Measurements from ENCODE around the gene PDF.

The PDF gene

GRCh38 chr16:69324013-69324531 lies 6.3 kb downstream of the PDF start:
- DNase-seq (ENCODE audit: low spot score) = no peak
- TF ChIP-seq CTCF (IDR thresholded peaks at IDR 0.05; ENCODE audit: extremely low read depth, insufficient read depth, missing control alignments) = no peak
- in situ Hi-C loops (cut with MboI; ENCODE audit: low pct_unique_long_range_greater_than_20kb, low sequenced_read_pairs, unreplicated experiment) = no loop called here

GRCh38 chr16:69323415-69323814 lies 7.0 kb downstream of the PDF start:
- in situ Hi-C loops (cut with MboI; ENCODE audit: low pct_unique_long_range_greater_than_20kb, low sequenced_read_pairs, unreplicated experiment) = no loop called here
- DNase-seq (ENCODE audit: low spot score) = no peak
- no peak for TF ChIP-seq CTCF (IDR thresholded peaks at IDR 0.05; ENCODE audit: extremely low read depth, insufficient read depth, missing control alignments)

GRCh38 chr16:69322343-69322742 lies 8.0 kb downstream of the PDF start:
- TF ChIP-seq CTCF (IDR thresholded peaks at IDR 0.05; ENCODE audit: extremely low read depth, insufficient read depth, missing control alignments) = no peak
- no peak for DNase-seq (ENCODE audit: low spot score)
- in situ Hi-C loops (cut with MboI; ENCODE audit: low pct_unique_long_range_greater_than_20kb, low sequenced_read_pairs, unreplicated experiment) = no loop called here

DNA sequence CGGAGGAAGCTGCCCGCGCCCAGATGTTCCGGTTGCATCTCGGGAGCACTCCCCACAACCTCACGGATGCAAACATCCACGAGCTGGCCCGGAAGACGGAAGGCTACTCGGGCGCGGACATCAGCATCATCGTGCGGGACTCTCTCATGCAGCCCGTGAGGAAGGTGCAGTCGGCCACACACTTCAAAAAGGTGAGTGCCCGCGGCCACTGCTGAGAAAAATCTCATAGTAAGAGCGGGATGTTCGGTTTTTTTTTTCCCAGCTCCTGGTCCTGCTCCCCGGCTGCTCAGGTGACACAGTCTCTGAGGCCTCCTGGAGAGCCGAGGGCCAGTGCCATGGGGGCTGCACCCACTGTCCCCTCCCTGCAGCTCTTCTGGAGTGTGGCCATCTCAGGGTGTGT lies 9.3 kb downstream of the PDF start:
- DNase-seq (ENCODE audit: low spot score) = no peak
- no peak for TF ChIP-seq CTCF (IDR thresholded peaks at IDR 0.05; ENCODE audit: extremely low read depth, insufficient read depth, missing control alignments)
- in situ Hi-C loops (cut with MboI; ENCODE audit: low pct_unique_long_range_greater_than_20kb, low sequenced_read_pairs, unreplicated experiment) = no loop called here

DNA sequence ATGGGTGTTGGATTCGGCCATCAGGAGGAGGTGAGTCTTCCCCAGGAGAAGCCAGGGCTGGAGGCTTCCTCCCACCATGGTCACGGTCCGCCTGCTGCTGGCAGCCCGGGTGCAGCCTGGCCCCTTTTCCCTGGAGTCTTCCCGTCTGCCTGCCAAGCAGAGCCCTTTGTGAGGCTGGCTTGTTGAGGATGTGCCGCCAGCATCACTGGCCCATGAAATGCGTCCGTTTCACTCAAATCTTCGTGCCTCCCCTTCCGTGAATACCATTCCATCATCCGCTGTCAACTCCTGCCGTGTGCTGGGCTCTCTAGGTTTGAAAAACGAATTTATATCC lies 9.7 kb downstream of the PDF start:
- no peak for DNase-seq (ENCODE audit: low spot score)
- no peak for TF ChIP-seq CTCF (IDR thresholded peaks at IDR 0.05; ENCODE audit: extremely low read depth, insufficient read depth, missing control alignments)
- in situ Hi-C loops (cut with MboI; ENCODE audit: low pct_unique_long_range_greater_than_20kb, low sequenced_read_pairs, unreplicated experiment) = no loop called here

- no peak for TF ChIP-seq CTCF (IDR thresholded peaks at IDR 0.05; ENCODE audit: extremely low read depth, insufficient read depth, missing control alignments)
- in situ Hi-C loops (cut with MboI; ENCODE audit: low pct_unique_long_range_greater_than_20kb, low sequenced_read_pairs, unreplicated experiment) = no loop called here
- no peak for DNase-seq (ENCODE audit: low spot score)
Observed at GRCh38 chr16:69319826-69320739, 10.3 kb downstream of the PDF start.
